GM18499 (cell line): ENCODE results near the gene PTPRCAP.
A peak's percentile ranks its signal among the peaks of the same experiment; 100 is the strongest.
"Not testable (repeated sequence)": the region's sequence is repeated elsewhere in the genome, so short reads cannot be mapped to it uniquely, and the experiment has no call there.

Experiments
- ATAC-seq: cut with Tn5 transposase; IDR thresholded peaks from one replicate; pipeline ENCODE4 v1.9.1; 2021; ENCODE audit warnings: moderate number of reproducible peaks; ENCODE audit not compliant: insufficient read depth, unreplicated experiment

Gene PTPRCAP, protein sequence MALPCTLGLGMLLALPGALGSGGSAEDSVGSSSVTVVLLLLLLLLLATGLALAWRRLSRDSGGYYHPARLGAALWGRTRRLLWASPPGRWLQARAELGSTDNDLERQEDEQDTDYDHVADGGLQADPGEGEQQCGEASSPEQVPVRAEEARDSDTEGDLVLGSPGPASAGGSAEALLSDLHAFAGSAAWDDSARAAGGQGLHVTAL

DNA sequence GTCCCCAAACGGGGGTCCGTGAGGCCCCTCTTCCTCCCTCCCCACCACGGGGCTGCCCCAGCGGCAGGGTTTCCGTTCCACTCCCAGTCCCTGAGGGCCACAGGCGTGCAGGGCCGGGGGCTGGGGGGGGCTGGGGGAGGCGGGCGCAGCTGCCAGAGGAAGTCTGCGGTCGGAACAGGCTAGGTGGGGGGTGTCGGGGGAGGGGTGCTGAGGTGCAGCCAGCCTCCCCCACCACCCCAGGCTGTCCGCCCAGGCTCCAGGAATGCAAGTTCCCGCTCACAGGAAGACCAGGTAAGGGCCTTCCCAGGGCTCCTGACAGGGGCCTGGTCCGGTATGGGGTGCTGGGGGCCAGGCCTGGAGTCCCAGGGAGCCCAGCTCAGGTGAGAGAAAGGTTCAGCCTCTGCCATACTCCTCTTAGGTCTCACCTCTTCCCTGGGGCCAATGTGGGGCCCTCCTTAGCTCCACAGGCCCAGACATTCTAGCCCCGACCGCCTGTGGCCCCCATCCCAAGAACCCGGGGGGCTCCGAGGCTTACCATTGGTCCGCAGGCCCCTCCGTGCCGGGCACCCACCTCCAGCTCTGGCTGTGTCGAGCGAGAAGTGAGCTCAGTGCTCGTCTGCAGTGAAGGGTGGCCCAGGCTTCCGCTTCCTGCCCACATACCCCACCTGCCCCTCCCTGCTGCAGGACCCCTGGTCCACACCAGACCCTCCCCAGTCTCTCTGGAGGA lies at the start of gene PTPRCAP:
TSS of gene PTPRCAP (minus strand) at position 601 of the 727 bp plus-strand sequence. CDS start at position 538, 63 bp downstream.
- no peak for ATAC-seq

DNA sequence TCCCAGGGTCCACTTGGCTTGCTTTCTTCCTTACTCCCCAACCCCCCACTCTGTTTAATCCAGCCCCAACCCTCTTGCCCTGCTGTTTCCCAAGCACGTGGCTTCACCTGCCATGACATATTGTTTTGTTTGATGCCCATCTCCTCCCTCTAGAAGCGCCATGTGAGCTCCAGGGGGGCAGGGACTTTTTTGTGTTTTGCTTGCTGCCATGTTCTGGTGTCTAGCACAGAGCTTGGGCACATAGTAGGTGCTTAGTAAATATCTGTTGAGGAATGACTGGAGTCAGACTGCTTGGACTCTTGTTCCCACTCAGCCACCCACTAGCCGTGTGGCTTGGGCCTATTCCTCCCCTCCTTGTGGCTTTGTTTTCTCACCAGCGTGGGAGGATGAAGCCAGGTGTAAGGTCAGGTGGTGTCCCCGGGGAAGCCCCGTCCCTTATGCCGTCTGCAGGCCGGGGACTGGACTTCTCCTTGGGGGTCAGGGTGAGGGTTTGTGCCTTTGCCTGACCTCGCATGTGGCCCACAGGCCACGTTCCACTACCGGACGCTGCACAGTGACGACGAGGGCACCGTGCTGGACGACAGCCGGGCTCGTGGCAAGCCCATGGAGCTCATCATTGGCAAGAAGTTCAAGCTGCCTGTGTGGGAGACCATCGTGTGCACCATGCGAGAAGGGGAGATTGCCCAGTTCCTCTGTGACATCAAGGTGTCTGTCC lies 49.2 kb upstream of the PTPRCAP start:
- ATAC-seq = no peak

DNA sequence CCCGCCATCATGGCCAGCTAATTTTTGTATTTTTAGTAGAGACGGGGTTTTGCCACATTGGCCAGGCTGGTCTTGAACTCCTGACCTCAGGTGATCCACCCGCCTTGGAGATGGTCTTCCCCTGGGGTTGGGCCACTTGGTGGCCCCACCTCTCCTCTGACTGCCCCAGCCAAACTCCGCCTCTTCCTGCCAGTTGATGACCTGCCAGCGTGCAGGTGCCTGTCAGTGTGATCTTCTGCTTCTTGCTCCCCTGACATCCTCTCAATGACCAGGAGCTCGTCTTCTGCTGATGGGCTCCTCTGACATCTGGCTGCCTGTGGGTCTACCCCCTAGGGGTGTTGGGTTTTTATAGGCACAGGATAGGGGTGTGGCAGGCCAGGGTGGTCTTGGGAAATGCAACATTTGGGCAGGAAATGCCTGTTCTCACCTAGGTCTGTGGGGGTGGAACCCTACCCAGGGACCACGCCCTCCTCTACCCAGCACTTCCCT lies 48.4 kb upstream of the PTPRCAP start:
- not testable (repeated sequence) for ATAC-seq

DNA sequence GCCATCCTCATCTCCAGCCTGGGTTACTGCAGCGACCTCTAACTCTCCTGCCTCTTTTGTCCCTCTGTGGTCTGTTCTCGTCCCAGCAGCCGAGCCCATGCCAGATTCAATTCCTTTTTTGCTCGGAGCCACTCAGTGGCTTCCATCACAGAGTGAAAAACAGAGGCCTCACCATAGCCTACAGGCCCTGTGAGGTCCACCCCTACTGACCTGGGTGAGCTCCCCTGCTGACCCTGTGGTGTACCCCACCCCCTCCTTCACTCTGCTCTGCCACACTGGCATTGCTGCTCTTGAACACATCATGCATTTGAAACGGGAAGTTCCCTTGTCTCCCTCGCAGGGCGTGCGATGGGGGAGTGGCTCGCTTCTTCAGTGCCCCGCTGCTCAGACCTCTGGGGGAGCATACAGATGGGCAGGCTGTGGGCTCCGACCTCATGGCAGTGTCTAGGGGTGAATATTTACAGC lies 47.4 kb upstream of the PTPRCAP start:
- ATAC-seq = no peak

DNA sequence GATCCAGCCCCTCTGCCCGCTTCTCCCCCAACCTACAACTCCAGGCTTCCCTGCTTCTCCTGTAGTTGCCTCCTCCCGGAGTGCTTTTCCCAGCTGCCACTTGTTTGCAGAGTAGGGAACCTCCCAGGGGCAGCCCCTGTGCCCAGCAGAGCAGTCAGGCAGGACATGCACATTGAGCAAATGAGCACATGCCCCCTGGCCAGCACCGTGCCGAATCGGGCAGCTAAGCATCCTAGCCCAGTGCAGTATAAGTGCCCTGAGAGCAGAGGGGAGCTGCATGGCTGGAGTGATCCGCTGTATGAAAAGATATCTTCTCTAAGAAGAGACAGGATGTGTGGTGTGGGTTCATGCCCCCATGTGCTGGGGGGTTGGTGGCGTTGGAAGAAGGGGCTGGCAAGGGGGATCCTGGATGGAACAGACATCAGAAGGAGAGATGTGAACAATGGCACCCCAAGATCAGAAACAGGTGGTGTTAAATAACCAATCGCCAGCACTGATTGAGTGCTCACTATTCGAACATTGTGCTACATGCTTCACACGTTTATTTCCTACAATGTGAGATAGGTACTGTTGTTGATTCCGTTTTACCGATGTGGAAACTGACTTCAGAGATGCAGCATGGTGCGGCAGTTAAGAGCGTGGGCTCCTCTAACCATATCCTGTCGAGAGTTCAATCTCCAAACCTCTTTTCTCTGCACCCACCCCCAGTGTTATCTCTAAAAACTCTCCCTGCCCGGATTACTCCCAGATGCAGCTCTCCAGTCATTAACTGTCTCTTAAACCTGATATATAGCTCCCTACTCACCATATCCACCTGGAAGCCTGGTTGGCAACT lies 46.6 kb upstream of the PTPRCAP start:
- no peak for ATAC-seq

DNA sequence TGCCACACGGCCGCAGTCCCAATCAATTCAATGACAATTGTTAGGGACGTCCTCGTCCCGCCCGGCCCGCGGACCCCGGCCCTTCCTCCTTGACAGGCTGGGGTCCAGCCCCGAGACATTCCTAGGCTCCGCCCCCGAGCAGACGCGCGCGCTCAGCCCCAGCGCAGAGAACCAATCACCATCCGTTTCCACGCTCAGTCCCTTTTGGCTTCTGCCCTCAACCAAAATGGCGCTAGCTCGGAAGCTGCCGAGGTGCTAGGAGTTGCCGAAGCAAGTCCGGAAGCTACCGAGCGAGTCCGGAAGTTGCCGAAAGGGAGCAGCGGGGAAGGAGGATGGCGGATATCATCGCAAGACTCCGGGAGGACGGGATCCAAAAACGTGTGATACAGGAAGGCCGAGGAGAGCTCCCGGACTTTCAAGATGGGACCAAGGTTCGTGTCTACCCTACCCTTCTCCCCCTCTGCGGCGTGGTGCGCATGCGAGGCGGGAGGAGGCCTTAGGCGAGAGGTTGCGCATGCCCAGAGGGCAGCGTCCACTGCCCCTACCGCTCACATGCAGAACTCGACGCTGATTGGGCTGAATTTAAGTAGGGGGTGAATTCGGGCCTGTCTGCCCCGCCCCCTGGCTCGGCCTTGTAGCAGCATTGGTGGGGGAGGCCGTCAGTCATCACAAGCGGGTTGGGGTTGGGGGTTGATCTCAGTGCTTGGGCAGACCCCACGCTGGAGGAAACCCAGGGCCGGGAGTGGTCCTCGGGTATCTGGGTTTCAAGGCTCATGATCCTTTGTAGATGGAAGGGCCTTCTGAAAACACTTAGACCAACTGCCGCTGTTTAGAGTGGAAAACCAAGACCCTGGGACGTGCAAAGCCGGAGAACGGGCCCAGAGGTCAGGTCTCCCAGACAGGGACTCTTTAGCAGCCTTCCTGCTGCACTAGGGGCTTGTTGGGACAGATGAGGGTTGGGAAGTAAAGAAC lies 45.6 kb upstream of the PTPRCAP start, which contains the start of gene AIP:
TSS of gene AIP (plus strand) at position 200 of the 972 bp plus-strand sequence. CDS start at position 333, 133 bp downstream.
- peak; percentile 47 for ATAC-seq

DNA sequence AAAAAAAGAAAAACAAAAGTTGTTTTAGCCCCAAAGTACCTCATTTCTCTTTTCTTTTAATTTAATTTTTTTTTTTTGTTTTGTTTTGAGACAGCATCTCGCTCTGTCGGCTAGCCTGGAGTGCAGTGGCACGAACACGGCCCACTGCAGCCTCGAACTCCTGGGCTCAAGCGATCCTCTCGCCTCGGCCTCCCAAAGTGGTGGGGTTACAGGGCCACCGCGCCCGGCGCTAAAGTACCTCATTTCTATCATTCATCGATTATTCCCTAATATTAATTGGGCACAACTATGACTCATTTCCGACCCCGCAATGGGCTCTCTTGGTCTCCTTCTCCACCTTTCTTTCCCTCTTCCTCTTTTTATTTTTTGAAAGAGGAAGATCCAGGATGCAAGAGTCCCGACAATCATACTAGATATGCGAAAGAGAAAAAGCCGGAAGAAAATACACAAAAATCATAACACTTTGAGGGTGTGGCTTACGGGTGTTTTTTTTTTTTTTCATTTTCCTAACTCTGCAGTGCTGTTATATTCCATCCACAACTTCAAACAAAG lies 44.9 kb upstream of the PTPRCAP start:
- ATAC-seq = no peak

DNA sequence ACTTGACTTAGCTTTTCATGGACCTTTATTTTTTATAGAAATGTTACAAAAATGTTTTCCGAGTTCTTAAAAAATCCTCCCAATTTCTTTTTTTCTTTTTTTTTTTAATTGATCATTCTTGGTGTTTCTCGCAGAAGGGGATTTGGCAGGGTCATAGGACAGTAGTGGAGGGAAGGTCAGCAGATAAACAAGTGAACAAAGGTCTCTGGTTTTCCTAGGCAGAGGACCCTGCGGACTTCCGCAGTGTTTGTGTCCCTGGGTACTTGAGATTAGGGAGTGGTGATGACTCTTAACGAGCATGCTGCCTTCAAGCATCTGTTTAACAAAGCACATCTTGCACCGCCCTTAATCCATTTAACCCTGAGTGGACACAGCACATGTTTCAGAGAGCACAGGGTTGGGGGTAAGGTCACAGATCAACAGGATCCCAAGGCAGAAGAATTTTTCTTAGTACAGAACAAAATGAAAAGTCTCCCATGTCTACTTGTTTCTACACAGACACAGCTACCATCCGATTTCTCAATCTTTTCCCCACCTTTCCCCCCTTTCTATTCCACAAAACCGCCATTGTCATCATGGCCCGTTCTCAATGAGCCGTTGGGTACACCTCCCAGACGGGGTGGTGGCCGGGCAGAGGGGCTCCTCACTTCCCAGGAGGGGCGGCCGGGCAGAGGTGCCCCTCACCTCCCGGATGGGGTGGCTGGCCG lies 40.0 kb upstream of the PTPRCAP start:
- not testable (repeated sequence) for ATAC-seq

DNA sequence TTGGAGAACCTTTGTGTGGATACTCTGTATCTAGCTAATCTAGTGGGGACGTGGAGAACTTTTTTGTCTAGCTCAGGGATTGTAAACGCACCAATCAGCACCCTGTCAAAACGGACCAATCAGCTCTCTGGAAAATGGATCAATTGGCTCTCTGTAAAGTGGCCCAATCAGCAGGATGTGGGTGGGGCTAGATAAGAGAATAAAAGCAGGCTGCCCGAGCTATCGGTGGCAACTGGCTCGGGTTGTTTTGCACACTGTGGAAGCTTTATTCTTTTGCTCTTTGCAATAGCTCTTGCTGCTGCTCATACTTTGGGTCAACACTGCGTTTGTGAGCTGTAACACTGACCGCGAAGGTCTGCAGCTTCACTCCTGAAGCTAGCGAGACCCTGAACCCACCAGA lies 39.2 kb upstream of the PTPRCAP start:
- not testable (repeated sequence) for ATAC-seq

DNA sequence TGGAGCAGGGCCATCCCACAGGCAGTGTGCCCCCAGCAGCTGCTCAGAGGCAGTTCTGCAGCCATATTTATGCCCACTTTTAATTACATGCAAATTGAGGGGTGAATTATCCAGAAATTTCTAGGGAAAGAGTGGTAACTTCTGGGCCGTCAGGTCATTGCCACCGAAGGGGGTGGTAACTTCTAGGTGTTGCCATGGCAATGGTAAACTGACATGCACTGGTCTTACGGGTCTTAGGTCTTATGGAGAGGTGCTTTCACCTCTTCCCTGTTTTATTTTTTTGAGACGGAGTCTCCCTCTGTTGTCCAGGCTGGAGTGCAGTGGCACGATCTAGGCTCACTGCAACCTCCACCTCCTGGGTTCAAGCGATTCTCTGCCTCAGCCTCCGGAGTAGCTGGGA lies 35.4 kb upstream of the PTPRCAP start:
- ATAC-seq = no peak

DNA sequence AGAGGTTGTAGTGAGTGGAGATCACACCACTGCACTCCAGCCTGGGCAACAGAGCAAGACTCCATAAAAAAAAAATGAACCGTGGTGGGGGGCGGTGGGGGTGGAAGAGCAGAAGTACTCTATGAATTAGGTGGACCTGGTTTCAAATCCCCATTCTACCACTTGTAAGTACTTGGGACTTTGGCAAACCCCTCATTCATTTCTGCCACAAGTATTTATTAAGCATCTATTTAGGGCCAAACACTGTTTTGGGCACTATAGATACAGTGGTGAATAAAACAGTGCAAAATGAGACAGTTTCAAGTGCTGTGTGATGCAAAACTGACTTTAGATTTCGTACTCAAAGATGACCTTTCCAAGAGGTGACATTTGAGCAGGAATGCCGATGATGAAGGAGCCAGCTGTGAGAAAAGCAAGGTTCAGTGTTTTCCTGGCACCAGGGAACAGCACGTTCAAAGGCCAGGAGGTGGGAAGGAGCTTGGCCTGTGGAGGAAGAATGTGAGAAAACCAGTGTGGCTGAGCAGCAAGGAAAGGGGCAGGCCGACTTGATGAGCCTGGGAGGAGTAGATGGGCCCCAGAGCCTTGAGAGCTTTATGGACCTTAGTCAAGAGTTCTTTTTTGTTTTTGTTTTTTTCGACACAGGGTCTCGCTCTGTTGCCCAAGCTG lies 33.0 kb upstream of the PTPRCAP start:
- no peak for ATAC-seq

DNA sequence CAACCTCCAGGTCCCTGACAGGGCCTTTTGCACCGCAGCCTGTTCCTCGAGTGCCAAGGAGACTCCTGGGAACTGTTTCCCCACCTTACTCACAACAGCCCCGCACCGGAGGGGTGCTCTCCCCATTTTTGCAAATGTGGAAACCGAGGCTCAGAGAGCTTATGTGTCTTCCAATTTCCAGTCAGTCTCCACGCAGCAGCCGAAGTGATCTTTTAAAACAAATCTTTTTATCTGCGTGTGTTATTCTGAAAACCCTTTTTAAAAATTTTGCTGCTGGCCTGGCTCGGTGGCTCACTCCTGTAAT lies 32.0 kb upstream of the PTPRCAP start:
- ATAC-seq = no peak

DNA sequence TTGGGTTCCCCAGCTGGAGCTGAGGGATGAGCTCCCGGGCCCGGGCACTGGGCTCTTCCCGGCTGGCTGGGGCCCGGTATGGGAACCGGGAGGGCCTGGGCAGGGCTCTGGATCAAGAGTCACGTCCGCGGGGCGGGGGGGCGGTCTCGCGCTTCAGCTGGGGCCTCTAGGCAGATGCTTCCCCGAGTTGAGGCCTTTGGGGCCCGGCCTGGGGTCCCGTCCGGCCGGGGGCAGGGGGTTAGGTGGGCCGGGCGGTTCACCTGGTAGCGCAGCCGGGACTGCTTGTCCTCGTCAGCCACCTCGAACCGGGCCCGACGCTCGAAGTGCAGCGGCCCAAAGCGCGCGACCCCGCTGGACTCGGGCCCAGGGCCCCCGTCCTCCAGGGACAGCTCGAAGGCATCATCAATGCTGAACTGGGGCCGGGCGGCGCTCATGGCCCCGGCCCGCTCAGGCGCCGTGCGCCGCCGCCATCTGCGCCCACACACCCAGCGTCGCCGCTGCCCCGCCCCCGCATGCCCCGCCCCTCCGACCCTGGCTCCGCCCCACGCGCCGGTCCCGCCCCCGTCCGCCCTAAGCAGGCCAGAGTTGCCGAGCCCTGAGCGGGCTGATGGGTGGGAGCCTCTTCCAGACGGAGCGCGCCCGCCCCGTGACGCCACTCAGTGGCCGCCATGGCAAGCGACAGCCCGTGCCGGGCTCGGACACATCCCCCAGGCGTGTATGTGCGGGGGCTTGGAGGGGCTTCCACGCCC lies 31.5 kb upstream of the PTPRCAP start, which contains the start of gene TMEM134:
TSS of gene TMEM134 (minus strand) at position 493 of the 749 bp plus-strand sequence. CDS start at position 434, 59 bp downstream.
- ATAC-seq = no peak

DNA sequence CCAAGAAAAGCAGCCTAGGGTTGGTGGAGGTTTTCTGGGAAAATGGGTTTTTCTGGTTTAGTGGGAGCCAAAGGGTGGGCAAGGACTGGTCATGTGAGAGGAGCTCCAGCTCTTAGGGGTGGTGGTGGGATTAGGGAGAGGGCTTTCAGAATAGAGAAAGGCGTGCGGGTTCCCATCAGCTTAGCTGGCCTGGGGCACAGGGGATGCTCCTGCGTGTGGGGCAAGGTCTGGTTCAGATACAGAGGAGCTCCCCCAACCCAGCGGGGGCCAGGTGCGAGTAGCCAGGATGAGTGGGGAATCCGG lies 30.9 kb upstream of the PTPRCAP start:
- no peak for ATAC-seq

DNA sequence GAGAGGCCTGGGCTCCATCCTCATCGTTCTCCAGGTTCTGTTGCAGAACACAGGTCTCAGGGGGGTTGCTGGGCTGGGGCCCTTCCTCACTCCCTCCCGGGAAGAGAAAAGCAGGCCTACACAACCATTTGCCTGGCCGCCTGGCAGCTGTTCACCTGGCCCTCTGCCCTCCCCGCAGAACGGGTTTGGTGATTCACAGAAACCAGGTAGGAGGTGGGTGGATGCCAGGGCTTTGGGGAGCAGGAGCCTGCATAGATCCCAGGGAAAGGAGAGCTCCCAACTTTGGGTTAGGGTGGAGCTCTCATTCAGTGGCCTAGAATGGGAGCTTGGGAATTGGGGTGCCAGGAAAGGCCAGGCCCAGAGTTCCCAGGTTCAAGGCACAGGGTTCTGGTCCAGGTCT lies 30.6 kb upstream of the PTPRCAP start:
- ATAC-seq = no peak

DNA sequence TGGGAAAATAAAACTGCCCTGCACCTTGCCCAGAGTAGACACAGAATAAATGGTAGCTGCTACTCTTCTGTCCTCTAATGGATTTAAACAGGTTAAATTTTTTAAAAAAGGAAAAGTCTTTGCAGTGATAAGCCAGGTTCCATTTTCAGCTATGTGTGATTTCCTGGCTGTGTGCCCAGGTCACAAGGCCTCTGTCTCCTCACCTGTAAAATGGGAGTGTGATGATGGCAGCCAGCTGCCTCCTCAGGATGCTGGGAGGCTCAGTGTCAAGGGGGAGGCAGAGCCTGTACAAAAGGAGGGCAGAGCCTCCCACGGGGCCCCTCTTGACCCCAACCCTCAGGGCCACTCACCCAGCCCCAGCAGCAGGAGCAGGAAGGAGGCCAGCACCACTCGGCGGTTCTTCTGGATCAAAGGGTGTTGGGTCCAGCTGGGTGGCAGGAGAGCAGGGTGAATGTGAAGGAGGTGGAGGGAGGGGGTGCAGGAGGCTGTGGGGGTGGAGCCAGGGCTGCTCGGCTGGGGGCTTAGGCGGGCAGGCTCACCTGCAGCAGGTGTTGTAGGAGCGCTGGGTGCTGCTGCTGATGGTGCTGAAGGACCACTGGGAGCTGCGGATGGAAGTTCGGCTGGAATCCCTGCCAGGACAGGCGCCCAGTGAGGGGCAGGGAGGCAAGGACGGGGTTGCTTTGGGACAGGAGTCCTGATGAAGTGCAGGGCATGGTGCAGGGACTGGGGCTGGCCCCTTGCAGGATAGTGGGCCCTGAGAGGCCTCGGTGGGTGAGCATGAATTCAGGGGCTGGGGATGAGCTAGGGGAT lies 29.7 kb upstream of the PTPRCAP start:
- ATAC-seq = no peak
